NCI-H82 treated with DMSO at 0.1 percent for 48 hours (cell line): Measurements from ENCODE around the gene SEMA5B.

ENCODE experiments used
- DNase-seq: peaks from one replicate; lab custom pipeline; 2025; ENCODE audit not compliant: unreplicated experiment; lab: John Stamatoyannopoulos, UW

The SEMA5B gene

GRCh38 chr3:122903171-122903570, 124.4 kb downstream of the SEMA5B start:
- DNase-seq: no peak

GRCh38 chr3:122902326-122902725, 125.2 kb downstream of the SEMA5B start:
- no peak for DNase-seq

- no peak for DNase-seq
Observed at GRCh38 chr3:122898298-122898697, 129.3 kb downstream of the SEMA5B start.

- no peak for DNase-seq
Observed at GRCh38 chr3:122893754-122894668, 133.6 kb downstream of the SEMA5B start.

- DNase-seq: no peak
Observed at GRCh38 chr3:122893282-122893681, 134.3 kb downstream of the SEMA5B start.

GRCh38 chr3:122892118-122892960, 135.2 kb downstream of the SEMA5B start:
- DNase-seq: no peak

GRCh38 chr3:122890720-122891220, 136.8 kb downstream of the SEMA5B start:
- no peak for DNase-seq

GRCh38 chr3:122890077-122890719, 137.4 kb downstream of the SEMA5B start:
- DNase-seq: no peak

GRCh38 chr3:122886946-122887345, 140.6 kb downstream of the SEMA5B start:
- DNase-seq: no peak

- DNase-seq: no peak
Observed at GRCh38 chr3:122886251-122886650, 141.3 kb downstream of the SEMA5B start.

- DNase-seq: no peak
Observed at GRCh38 chr3:122882361-122882947, 145.1 kb downstream of the SEMA5B start.

- no peak for DNase-seq
Observed at GRCh38 chr3:122880624-122881023, 146.9 kb downstream of the SEMA5B start.

- DNase-seq: no peak
Observed at GRCh38 chr3:122880173-122880572, 147.4 kb downstream of the SEMA5B start.

GRCh38 chr3:122875547-122876127, 151.9 kb downstream of the SEMA5B start:
- no peak for DNase-seq

- DNase-seq: no peak
Observed at GRCh38 chr3:122873741-122874515, 153.6 kb downstream of the SEMA5B start.

- no peak for DNase-seq
Observed at GRCh38 chr3:122868322-122868721, 159.2 kb downstream of the SEMA5B start.

- DNase-seq: no peak
Observed at GRCh38 chr3:122864498-122864897, 163.1 kb downstream of the SEMA5B start.

- DNase-seq: no peak
Observed at GRCh38 chr3:122862381-122862780, 165.2 kb downstream of the SEMA5B start.
